GM12878 (cell line): ENCODE data around the gene ATF7IP. TPM values are rescaled to one million over a fixed set of nuclear protein-coding genes. Genes with fewer than 3 reads are reported as not detected.
A peak's percentile ranks its signal among the peaks of the same experiment; 100 is the strongest.

Experiments used
- ATAC-seq: fragments of 200-7000 bp; cut with Tn5 transposase; 3 replicates; pipeline ENCODE4 v1.9.1; 2020; ENCODE audit warnings: mild to moderate bottlenecking, moderate library complexity
- BruUV-seq: library from RNA; stranded (reverse); fragments of 400-500 nt; replicated peaks from 2 replicates; lab custom pipeline; 2021; lab: Mats Ljungman, UMichigan
- CTCF ChIA-PET: fragments of 300-600 bp; sonication (Branson Sonifier 250); formaldehyde crosslinking; extraction: SDS; loops from one replicate; lab custom pipeline; 2021; ENCODE audit warnings: inconsistent platforms; lab: Yijun Ruan, JAX
- POLR2A ChIA-PET: fragments of 350-600 bp; formaldehyde crosslinking; extraction: SDS; loops from one replicate; lab custom pipeline; 2021; ENCODE audit warnings: inconsistent platforms; lab: Charles Lee
- RAD21 ChIA-PET: fragments of 300-600 bp; sonication (Branson Sonifier 250); formaldehyde crosslinking; loops from one replicate; lab custom pipeline; 2023; ENCODE audit warnings: antibody characterized with exemption; ENCODE audit not compliant: unreplicated experiment; lab: Charles Lee
- SMC1A ChIA-PET: fragments of 300-600 bp; sonication (Branson Sonifier 250); formaldehyde crosslinking; loops from one replicate; lab custom pipeline; 2023; ENCODE audit not compliant: unreplicated experiment, uncharacterized antibody; lab: Charles Lee
- DNase-seq: peaks from one replicate; pipeline ENCODE4 v3.0.0-alpha.2; 2011; ENCODE audit warnings: low read depth, low spot score
- FAIRE-seq: peaks from 3 replicates; lab custom pipeline; 2011; peaks lifted over from hg19 to GRCh38; lab: Jason Lieb, UNC
- H2AFZ ChIP-seq: 2 replicates; pipeline ENCODE4 v1.6.0; 2011; ENCODE audit warnings: low read depth, low read length, control low read depth; ENCODE audit not compliant: control insufficient read depth
- H3K27ac ChIP-seq: 2 replicates; pipeline ENCODE4 v1.5.1; 2011; ENCODE audit warnings: control low read depth; ENCODE audit not compliant: control insufficient read depth, insufficient read depth
- H3K27me3 ChIP-seq, 2 experiments: replicated peaks in 1 of 2; 2 replicates each; pipeline versions ENCODE4 v1.6.0 to v1.6.1; 2011; ENCODE audit warnings: low read length in 1 of 2; ENCODE audit not compliant: control insufficient read depth in 2 of 2, insufficient read depth in 2 of 2
- H3K36me3 ChIP-seq, 2 experiments: 2 replicates each; pipeline ENCODE4 v1.5.1; 2011; ENCODE audit warnings: low read length in 1 of 2; ENCODE audit not compliant: control insufficient read depth in 2 of 2, insufficient read depth in 2 of 2
- H3K4me1 ChIP-seq: 2 replicates; pipeline ENCODE4 v1.6.1; 2011; ENCODE audit warnings: mild to moderate bottlenecking, low read length, moderate library complexity, mixed read lengths; ENCODE audit not compliant: control insufficient read depth, insufficient read depth
- H3K4me2 ChIP-seq: 2 replicates; pipeline ENCODE4 v1.6.0; 2011; ENCODE audit warnings: control low read depth; ENCODE audit not compliant: control insufficient read depth, insufficient read depth
- H3K4me3 ChIP-seq: fragments of 200-600 bp; sonication (generic); 2 replicates; pipeline ENCODE4 v1.5.1; 2016
- H3K79me2 ChIP-seq: 2 replicates; pipeline ENCODE4 v1.6.0; 2011; ENCODE audit warnings: low read length; ENCODE audit not compliant: control insufficient read depth, insufficient read depth
- H3K9ac ChIP-seq: 2 replicates; pipeline ENCODE4 v1.8.0; 2011; ENCODE audit warnings: low read length, control low read depth, mixed read lengths; ENCODE audit not compliant: control insufficient read depth, insufficient read depth
- H3K9me3 ChIP-seq: replicated peaks from 3 replicates; pipeline ENCODE4 v1.5.1; 2011; ENCODE audit warnings: mild to moderate bottlenecking, low read length; ENCODE audit not compliant: control insufficient read depth, insufficient read depth
- H4K20me1 ChIP-seq: 2 replicates; pipeline ENCODE4 v1.6.0; 2011; ENCODE audit not compliant: control insufficient read depth, insufficient read depth
- ASH2L ChIP-seq: fragments of 300-600, 200-600 bp; sonication (generic); IDR thresholded peaks from 2 replicates; pipeline ENCODE4 v1.6.1; 2017; ENCODE audit warnings: low read depth, mild to moderate bottlenecking, borderline replicate concordance
- BHLHE40 ChIP-seq, 2 experiments: fragments of 450-650 bp in 1 of 2; IDR thresholded peaks; 2 replicates each; pipeline ENCODE4 v1.6.1; 2011 to 2017; ENCODE audit warnings: low read depth in 2 of 2, borderline replicate concordance in 1 of 2, improper control_type of control experiment in 1 of 2, low read length in 1 of 2, mild to moderate bottlenecking in 1 of 2
- BMI1 ChIP-seq: fragments of 450-650 bp; IDR thresholded peaks from 2 replicates; pipeline ENCODE4 v1.6.1; 2016; ENCODE audit warnings: mild to moderate bottlenecking, moderate library complexity, borderline replicate concordance
- CHD1 ChIP-seq: IDR thresholded peaks from 2 replicates; pipeline ENCODE4 v1.6.1; 2012; ENCODE audit warnings: low read depth, low read length, improper control_type of control experiment
- MEF2B ChIP-seq: fragments of 450-650 bp; IDR thresholded peaks from 2 replicates; pipeline ENCODE4 v1.6.1; 2018; ENCODE audit warnings: mild to moderate bottlenecking, moderate library complexity; ENCODE audit not compliant: partially characterized antibody, poor library complexity, severe bottlenecking
- MTA2 ChIP-seq: fragments of 450-650 bp; IDR thresholded peaks from 2 replicates; pipeline ENCODE4 v1.6.1; 2016; ENCODE audit warnings: low read depth, mild to moderate bottlenecking, moderate library complexity
- PRDM15 ChIP-seq: fragments of 450-650 bp; formaldehyde crosslinking; IDR thresholded peaks from 2 replicates; pipeline ENCODE4 v1.4.0; 2020; ENCODE audit warnings: mild to moderate bottlenecking, moderate library complexity
- REST ChIP-seq: IDR thresholded peaks from 2 replicates; pipeline ENCODE4 v1.6.1; 2012; ENCODE audit warnings: mild to moderate bottlenecking, low read depth, low read length
- RUNX3 ChIP-seq: IDR thresholded peaks from 2 replicates; pipeline ENCODE4 v1.6.1; 2012; ENCODE audit warnings: low read length, inconsistent platforms
- SIN3A ChIP-seq: IDR thresholded peaks from 2 replicates; pipeline ENCODE4 v1.6.1; 2012; ENCODE audit warnings: low read depth, low read length, improper control_type of control experiment
- SREBF1 ChIP-seq: IDR thresholded peaks from 2 replicates; pipeline ENCODE4 v1.6.1; 2012; ENCODE audit warnings: mild to moderate bottlenecking, low read length
- SRF ChIP-seq, 2 experiments: IDR thresholded peaks; 2 replicates each; pipeline ENCODE4 v1.6.1; 2011; ENCODE audit warnings: low read depth in 2 of 2, low read length in 2 of 2, mild to moderate bottlenecking in 1 of 2, moderate library complexity in 1 of 2
- STAT3 ChIP-seq: IDR thresholded peaks from 2 replicates; pipeline ENCODE4 v1.6.1; 2011; ENCODE audit warnings: low read depth, low read length, improper control_type of control experiment
- ZNF274 ChIP-seq: IDR thresholded peaks from one replicate; pipeline ENCODE4 v1.8.0; 2011; ENCODE audit not compliant: insufficient read length, insufficient read depth
- WGBS: methylation state at CpG from one replicate; pipeline ENCODE4 v1.1.6; 2016; ENCODE audit warnings: low lambda C conversion rate; ENCODE audit not compliant: insufficient replicate concordance, insufficient coverage; ENCODE audit errors: missing lambda C conversion rate; 5-methylcytosine and 5-hydroxymethylcytosine counted together
- in situ Hi-C: fragments of 300-500 bp; cut with MboI; formaldehyde crosslinking; loops from 9 replicates; pipeline ENCODE4 v1.14.3; 2018; ENCODE audit warnings: mixed read lengths
- intact Hi-C: fragments of 100-400 bp; cut with micrococcal nuclease; formaldehyde crosslinking; loops from one replicate; pipeline ENCODE4 v1.14.2; 2022; ENCODE audit not compliant: unreplicated experiment
- polyA plus RNA-seq, 11 experiments: library from polyadenylated mRNA; depleted of rRNA in 4 of 11; unstranded in 6 of 11; stranded (reverse) in 5 of 11; fragments of >200 nt; fragmentation: Nextera tagmentation in 4 of 11; fragmentation: Illumina TruSeq in 1 of 11; extraction: Ambion mirVana in 4 of 11; extraction: Trizol in 1 of 11; gene quantifications; 1 replicate in 1 of 11; 2 replicates in 10 of 11; pipeline versions ENCODE4 v1.2.1 to v1.2.3, GENCODE V29; 2011 to 2016; ENCODE audit warnings: inconsistent platforms in 2 of 11, missing spikeins in 2 of 11, low read depth in 1 of 11
- total RNA-seq, 4 experiments: library from RNA; depleted of rRNA in 3 of 4; stranded (reverse); fragments of >200 nt in 3 of 4; fragmentation: Illumina TruSeq in 1 of 4; extraction: Trizol in 1 of 4; gene quantifications; 2 replicates each; pipeline versions ENCODE4 v1.2.1 to v1.2.3, GENCODE V29; 2013 to 2021

ATF7IP gene
- total and polyA plus RNA-seq, 10 of the 15 experiments (the other 5 are each of a cell fraction or from before 2014, with no cell fraction given): 6.2 to 66.6 (median 29.3) TPM

GRCh38 chr12:14362352-14362751 is 3.1 kb upstream of the ATF7IP start:
- no peak overlapping the region for H3K4me3 ChIP-seq
- no TSS peak for BruUV-seq
- ChIA-PET SMC1A (interaction anchor here (0.7 to 2.7 kb wide), 7 partner anchors 11 to 123 kb away, joined by 3 to 28 read pairs (median 3); no protein-coding TSS in a partner anchor), POLR2A (interaction anchor here (0.6 to 1.9 kb wide), 4 partner anchors 32 to 141 kb away, joined by 3 to 6 read pairs (median 4); no protein-coding TSS in a partner anchor), CTCF (interaction anchor here (0.9 to 1.8 kb wide), 5 partner anchors 14 to 258 kb away, joined by 3 to 9 read pairs (median 3); no protein-coding TSS in a partner anchor), RAD21 (interaction anchor here (0.9 to 2.0 kb wide), 6 partner anchors 33 to 124 kb away, joined by 3 to 13 read pairs (median 4); no protein-coding TSS in a partner anchor)
- H3K36me3 ChIP-seq: no peaks in the 10 kb centered on the region
- peak overlapping the region; percentile 8; the same call in 1 of the 2 replicates for H2AFZ ChIP-seq
- H3K9me3 ChIP-seq: peaks cover 9% of the 10 kb centered on the region; the same call in 2 of the 3 replicates
- H3K27ac ChIP-seq: peak overlapping the region; percentile 62; the same call in 1 of the 2 replicates
- peak; percentile 39 for DNase-seq
- intact Hi-C loops: loop anchor here (10.0 kb wide), 1 partner anchor 208 kb away; no protein-coding TSS in a partner anchor
- no peaks in the 10 kb centered on the region for H4K20me1 ChIP-seq
- peak; percentile 45 for ATAC-seq
- no peaks in the 10 kb centered on the region for H3K27me3 ChIP-seq
- peaks cover 12% of the 10 kb centered on the region for H3K4me1 ChIP-seq
- no peak overlapping the region for H3K4me2 ChIP-seq
- H3K9ac ChIP-seq: no peak overlapping the region
- no peak for FAIRE-seq
- 50% methylated on average over 1 of the region's 1 CpG for WGBS
- H3K79me2 ChIP-seq: peaks cover 11% of the 10 kb centered on the region
- in situ Hi-C loops: no loop called here
- TF ChIP-seq STAT3 (0 out of 2 replicates have a peak, but pooled peaks have one; percentile 29), BHLHE40 (IDR thresholded peaks at IDR 0.05; ENCODE audit: borderline replicate concordance in 1 of 2, low read depth in 2 of 2, low read length in 1 of 2) (0 out of 4 replicates have a peak, but pooled peaks of 1 of the 2 experiments have one; percentile 37), SREBF1 (no peak), SRF (IDR thresholded peaks at IDR 0.05; ENCODE audit: low read depth in 2 of 2, low read length in 2 of 2) (no peak), REST (no peak), ZNF274 (no peak), PRDM15 (CRISPR knock-in tag) (no peak), BMI1 (peak; percentile 35; the same call in 1 of the 2 replicates), MEF2B (peak; percentile 95), CHD1 (no peak), RUNX3 (peak; percentile 62; the same call in 1 of the 2 replicates), SIN3A (no peak), MTA2 (peak; percentile 85), ASH2L (no peak)
